Kidney capillary endothelial cell (primary cell): ENCODE results near the gene ZNF444.

ENCODE experiments used
- DNase-seq: peaks from one replicate; pipeline ENCODE4 v3.0.0-alpha.2; 2018; ENCODE audit warnings: low spot score

ZNF444 gene

DNA sequence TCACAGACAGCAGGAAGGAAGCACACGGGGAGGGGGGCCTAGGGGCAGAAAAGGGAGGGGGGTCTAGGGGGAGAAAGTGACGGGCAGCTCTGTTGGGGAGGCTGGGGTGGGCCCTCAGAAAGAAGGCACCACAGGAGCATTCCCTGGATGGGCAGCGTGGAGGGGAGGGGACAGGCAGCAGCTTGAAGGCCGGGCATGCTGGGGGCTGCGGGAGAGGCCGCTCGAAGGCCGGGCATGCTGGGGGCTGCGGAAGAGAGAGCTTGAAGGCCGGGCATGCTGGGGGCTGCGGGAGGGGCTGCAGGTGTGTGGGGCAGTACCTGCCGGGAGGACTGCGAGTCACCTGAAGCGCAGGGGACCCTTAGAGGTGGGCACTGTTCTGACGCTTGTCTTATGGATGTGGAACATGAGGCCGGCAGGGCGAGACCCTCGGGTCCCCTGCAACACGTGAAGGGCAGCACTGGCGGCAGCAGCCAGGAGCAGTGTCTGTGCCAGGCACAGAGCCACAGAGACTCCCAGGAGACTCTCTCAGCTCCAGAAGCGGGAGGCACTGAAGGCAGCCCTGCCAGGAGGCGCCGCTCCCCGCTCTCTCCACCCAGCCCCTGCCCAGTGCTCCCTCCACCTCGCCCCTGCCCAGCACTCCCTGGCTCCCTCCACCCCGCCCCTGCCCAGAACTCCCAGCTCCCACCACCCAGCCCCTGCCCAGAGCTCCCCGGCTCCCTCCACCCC lies 33.3 kb upstream of the ZNF444 start:
- DNase-seq: no peak

DNA sequence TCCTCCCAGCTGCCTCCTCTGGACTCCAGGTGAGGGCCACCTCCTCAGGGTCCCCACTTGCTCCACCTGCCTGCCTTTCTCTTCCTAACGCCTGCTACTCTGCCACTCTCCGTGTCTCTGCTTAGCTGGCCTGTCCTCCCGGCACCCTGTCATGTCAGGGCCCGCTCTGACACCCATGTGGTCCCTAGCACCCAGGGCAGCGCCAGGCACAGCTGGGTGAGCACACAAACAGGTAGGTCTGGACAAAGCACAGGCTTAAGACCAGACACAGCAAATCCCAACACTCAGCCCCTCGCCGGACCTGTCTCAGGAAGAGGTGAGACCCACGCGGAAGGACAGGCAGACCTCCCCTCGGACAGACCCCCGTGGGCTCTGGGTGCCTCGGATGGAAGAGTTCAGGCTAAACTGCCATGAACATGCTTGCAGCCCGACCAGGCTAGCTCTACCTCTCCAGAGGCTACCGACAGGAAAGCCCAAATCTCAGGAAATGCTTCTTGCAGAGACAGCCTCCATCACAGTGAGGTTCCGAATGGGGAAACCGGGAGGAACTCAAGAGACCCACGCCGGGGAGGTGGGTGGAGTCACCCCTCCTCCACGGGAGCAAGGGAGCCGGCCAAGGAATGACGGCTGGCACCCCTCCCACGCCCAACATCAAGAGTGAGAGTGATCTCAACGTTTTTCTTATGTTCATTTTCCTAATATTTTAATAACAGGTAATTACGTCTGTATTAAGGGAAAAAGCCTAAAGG lies 32.5 kb upstream of the ZNF444 start:
- no peak for DNase-seq

GRCh38 chr19:56109226-56109625 lies 31.9 kb upstream of the ZNF444 start:
- no peak for DNase-seq

GRCh38 chr19:56110515-56111448 lies 30.3 kb upstream of the ZNF444 start:
- DNase-seq: no peak

GRCh38 chr19:56111601-56112312 lies 29.3 kb upstream of the ZNF444 start:
- no peak for DNase-seq

DNA sequence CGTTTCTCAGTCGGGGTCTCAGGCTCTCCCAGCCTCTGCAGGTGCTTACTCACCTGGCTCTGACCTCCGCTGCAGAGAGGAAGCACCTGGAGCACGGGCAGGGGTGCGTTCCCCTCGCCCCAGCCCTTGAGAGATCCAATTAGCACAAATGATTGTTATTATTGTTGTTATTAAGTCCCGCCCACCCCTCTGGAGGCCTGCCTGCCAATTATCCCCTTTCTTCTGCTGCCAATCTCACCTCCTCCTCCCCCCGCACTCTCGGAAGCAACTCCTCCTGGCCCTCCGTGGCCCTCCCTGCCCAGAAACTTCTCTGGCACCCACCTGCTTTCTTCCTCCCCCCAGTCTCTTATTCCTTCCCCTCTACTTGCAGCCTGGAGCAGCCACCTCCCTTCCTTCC lies 28.8 kb upstream of the ZNF444 start:
- no peak for DNase-seq

DNA sequence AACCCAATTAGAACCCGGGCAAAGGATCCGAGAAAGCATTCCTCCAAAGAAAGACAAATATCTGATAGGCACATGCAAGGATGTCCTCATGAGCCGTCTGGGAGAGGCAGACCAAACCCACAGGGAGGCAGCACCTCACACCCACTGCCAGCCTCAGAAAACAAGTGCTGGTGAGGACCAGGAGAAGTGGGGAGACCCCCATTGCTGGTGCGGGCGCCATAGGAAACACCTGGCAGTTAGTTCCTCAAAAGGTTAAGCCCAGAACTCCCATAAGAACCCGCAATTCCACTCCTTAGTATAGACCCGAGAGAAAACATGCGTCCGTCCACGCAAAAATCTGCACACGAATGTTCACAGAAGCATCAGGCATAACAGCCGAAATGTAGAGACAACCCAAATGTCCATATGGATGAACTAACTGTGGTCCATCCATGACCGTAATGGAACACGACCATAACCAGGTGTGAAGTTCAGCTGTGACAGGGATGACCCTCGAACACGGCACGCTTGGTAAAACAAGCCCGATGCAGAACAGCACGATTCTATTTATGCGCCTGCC lies 27.9 kb upstream of the ZNF444 start:
- no peak for DNase-seq

- DNase-seq: no peak
Observed at GRCh38 chr19:56114051-56114777, 26.9 kb upstream of the ZNF444 start.

- DNase-seq: no peak
Observed at GRCh38 chr19:56114778-56115110, 26.3 kb upstream of the ZNF444 start.

DNA sequence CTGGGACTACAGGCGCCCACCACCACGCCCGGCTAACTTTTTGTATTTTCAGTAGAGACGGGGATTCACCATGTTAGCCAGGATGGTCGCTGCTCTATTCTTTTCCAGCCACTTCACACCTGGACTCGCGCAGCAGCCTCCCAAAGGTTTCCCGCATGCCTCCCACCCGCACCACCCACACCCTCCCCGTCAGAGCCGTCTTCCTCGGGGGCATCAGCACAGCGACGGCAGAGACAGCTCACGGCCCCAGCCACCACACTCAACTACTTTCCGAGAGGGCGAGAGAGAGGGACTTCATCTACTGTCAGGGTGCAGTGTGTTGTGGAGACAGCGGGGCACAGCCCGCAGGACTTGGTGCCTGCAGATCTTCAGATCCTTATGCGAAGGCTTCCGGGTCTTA lies 25.6 kb upstream of the ZNF444 start:
- no peak for DNase-seq

GRCh38 chr19:56116606-56117005 lies 24.5 kb upstream of the ZNF444 start:
- DNase-seq: no peak

- no peak for DNase-seq
Observed at GRCh38 chr19:56117376-56117884, 23.7 kb upstream of the ZNF444 start.

DNA sequence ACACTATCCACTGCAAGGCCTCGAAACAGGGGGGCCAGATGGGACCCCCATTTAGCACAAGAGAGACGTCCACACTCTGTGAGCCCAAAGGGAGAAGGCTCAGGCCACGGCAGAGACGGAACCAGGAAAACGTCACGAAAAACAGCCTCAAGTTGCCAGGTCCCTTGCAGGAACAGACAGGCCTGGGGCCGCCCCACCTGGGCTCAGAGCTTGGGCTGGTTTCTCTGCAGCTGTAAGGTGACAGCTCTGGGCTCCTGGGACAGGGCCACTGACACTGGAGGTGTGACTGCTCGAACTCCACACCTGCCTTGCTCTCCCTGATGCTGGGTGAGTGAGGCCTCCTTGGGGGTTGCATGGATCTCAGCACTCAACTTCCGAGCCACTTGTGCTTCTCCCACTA lies 23.2 kb upstream of the ZNF444 start:
- no peak for DNase-seq

DNA sequence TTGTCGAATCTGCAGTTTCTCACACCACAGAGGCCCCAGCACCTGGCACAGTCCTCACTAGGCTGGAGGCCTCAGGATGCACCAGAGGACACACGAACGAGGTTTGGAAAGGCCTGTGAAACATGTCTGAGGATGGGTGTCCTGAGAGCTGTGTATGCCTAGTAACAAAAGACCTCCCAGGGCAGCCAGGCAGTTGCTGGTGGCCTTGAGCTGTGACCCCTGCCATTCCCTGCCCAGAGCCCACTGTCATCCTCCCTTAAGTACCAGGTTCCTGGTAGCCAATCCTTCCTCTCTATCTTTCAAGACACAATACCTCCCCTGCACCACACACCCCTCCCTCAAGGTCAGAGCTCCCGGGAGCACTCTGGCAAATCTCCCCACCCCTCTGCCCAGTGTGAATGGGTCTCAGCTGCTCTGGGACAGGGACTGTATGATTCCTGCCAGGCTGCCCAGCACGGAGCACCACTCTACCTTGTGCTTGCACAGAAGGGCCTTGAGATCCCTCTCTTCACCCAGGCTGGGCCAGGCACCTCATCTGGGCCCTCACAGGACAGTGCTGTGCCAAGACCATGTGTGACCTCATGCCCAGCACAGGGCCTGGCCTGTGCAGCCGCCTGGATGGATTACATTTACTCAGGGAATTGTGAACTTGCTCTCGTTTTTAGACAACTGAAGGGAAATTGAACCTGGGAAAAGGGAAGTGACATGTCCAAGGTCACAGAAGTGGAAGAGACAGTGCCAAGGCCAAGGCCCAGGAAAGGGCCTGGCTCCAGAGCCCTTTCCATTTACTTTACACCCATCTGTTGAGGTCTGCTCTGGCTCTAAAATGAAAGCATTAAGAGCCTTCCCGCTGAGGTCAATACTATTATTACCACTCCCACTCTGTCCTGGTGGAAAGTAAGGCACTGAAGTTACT lies 22.2 kb upstream of the ZNF444 start:
- no peak for DNase-seq

DNA sequence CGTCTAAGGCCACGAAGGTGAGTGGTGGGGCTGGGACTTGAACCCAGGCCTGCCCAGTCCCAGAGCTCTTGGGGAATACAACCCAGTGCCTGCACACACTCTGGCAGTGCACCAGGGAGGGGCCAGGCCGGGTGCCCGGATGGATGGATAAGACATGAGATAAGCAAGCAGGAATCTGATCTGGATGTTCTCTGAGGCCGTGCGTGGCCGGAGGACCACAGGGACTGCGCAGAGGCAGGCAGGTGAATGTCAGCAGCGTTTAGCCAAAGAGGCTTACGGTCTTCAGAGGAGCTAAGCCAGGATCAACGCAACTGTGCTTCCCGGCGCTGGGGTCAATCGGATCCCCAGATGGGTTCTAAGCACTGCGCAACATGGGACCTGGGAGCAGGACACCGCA lies 21.5 kb upstream of the ZNF444 start:
- DNase-seq: no peak

DNA sequence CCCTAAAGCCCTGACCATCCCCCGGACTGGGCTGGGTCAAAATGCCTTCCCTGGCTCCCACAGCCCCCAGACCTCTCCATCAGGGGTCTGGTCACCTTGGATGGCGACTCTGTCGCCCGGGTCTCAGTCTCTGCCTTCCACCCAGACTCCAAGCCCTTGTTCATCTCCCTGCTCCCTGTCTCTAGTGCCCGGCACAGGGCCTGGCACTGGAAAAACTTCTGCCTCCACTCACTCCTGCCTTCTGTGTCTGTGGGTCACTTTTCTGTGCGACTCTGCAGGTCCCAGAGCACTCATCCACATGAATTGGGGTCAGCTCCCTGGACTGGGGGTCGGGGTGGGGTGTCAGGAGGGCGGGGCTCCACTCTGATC lies 21.1 kb upstream of the ZNF444 start:
- DNase-seq: no peak

- DNase-seq: peak; percentile 80
Observed at GRCh38 chr19:56120371-56121179, 20.5 kb upstream of the ZNF444 start.

DNA sequence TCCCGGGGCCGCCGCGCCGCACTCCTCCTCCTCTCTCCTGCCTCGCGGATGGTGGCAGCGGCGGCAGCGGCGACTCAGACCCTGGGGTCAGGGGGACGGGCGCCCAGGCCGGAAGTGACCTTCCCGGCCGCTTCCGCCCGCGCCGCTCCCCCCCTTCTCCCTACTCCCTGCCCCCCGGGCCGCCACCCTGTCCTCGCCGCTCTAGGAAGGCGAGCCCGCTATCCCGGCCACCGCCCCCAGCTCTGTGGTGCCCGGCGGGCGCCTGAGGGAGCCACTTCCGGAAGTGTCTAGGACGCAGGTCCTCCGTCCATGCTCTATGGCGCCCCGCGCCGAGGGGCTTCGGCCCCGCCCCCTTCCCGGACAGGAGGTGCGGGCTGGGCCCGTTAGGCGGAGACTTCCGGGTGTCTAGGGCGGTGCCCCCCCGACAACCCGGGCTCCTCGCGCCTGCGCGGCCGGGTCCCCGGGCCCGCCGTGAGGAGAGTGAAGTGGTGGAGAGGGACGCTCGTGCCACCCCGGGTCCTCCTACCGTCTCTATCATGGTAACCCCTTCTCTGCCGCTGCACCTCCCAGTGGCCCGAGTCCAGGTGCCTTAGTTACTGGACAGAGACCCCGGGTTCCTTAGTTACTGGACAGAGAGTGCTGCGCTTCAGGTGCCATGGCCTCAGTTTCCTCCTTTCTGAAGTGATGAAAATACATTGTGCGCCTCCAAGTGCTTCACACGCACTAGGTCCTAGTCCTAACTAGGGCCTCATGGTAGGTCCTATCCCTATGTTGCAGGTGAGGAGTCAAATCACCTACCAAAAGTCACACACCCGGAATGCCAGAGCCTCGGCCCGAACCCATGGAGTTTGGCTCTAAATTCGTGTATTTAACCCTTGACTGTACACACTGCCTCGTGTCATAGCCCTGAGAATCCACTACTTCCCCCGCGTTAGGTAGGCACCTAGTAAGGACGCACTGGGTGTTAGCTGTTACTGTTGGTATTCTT lies 19.6 kb upstream of the ZNF444 start, which contains the start of gene ZNF787:
TSS of gene ZNF787 (minus strand) at position 116 of the 988 bp plus-strand sequence. CDS start 18,078 bp downstream, outside the sequence.
- DNase-seq: peak; percentile 95
